ENCODE results near the gene NDUFAF4. TPM values are rescaled to one million over a fixed set of nuclear protein-coding genes. Genes with fewer than 3 reads are reported as not detected.
"Not testable (repeated sequence)": the region's sequence is repeated elsewhere in the genome, so short reads cannot be mapped to it uniquely, and the experiment has no call there.

The NDUFAF4 gene
- total RNA-seq, 1 experiment from 2014 or later = 44.1 TPM

DNA sequence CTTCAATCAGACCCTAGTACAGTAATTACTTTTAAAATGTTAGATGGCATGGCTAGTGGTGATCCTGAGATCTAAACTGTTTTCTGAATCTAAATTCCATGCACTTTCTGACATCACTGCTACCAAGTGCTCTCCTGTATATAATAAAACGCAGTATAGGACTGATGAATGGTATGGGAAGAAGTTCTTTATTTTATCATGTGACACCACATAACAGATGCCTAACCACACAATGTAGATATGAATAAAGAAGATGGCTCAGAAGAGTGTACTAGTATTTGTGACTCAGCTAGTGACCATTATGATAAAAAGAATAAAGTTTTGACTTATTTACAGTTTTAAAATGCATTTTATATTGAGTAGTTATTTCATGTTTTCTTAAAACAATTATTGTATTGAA lies 8.5 kb downstream of the NDUFAF4 start:
- intact Hi-C loops (cut with micrococcal nuclease; ENCODE audit: unreplicated experiment) = no loop called here
- CTCF ChIA-PET = no interaction called here

GRCh38 chr6:96888745-96889144 lies 8.9 kb downstream of the NDUFAF4 start:
- Mint-ChIP-seq H3K4me3 (ENCODE audit: unreplicated experiment) (no peak overlapping the region), H3K9me3 (ENCODE audit: unreplicated experiment) (no peaks in the 10 kb centered on the region), H3K36me3 (ENCODE audit: insufficient read depth, unreplicated experiment) (peaks cover 5% of the 10 kb centered on the region), H3K4me1 (ENCODE audit: low read depth, unreplicated experiment) (no peaks in the 10 kb centered on the region), H3K27ac (ENCODE audit: unreplicated experiment) (no peak overlapping the region), H3K27me3 (ENCODE audit: insufficient read depth, unreplicated experiment) (peaks cover 2% of the 10 kb centered on the region)
- H3K4me3 ChIP-seq (ENCODE audit: low read depth, low read length) = no peak overlapping the region
- CTCF ChIA-PET = no interaction called here
- no peaks in the 10 kb centered on the region for H3K4me1 ChIP-seq
- POLR2A ChIA-PET = no interaction called here
- BruUV-seq (replicated peaks) = no TSS peak
- no peaks in the 10 kb centered on the region for H3K36me3 ChIP-seq (ENCODE audit: control insufficient read depth, insufficient read depth, low read length)
- intact Hi-C loops (cut with micrococcal nuclease; ENCODE audit: unreplicated experiment) = no loop called here
- H3K9me3 ChIP-seq = no peaks in the 10 kb centered on the region
- TF ChIP-seq, protein P1, sequence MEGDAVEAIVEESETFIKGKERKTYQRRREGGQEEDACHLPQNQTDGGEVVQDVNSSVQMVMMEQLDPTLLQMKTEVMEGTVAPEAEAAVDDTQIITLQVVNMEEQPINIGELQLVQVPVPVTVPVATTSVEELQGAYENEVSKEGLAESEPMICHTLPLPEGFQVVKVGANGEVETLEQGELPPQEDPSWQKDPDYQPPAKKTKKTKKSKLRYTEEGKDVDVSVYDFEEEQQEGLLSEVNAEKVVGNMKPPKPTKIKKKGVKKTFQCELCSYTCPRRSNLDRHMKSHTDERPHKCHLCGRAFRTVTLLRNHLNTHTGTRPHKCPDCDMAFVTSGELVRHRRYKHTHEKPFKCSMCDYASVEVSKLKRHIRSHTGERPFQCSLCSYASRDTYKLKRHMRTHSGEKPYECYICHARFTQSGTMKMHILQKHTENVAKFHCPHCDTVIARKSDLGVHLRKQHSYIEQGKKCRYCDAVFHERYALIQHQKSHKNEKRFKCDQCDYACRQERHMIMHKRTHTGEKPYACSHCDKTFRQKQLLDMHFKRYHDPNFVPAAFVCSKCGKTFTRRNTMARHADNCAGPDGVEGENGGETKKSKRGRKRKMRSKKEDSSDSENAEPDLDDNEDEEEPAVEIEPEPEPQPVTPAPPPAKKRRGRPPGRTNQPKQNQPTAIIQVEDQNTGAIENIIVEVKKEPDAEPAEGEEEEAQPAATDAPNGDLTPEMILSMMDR (IDR thresholded peaks at IDR 0.05; ENCODE audit: insufficient read depth in 1 of 2, low read depth in 1 of 2, low read length in 1 of 2, severe bottlenecking in 1 of 2, unreplicated experiment in 1 of 2) = no peak
- no peaks in the 10 kb centered on the region for H3K27me3 ChIP-seq (replicated peaks; ENCODE audit: control insufficient read depth, insufficient read depth, low read length)
- no peak for DNase-seq

More for the DNA sequence above, 8.5 kb downstream of the NDUFAF4 start:
- TF ChIP-seq, protein P1 (IDR thresholded peaks at IDR 0.05; ENCODE audit: insufficient read depth in 1 of 2, low read depth in 1 of 2, low read length in 1 of 2, severe bottlenecking in 1 of 2, unreplicated experiment in 1 of 2) = no peak
- no peaks in the 10 kb centered on the region for H3K4me1 Mint-ChIP-seq (ENCODE audit: low read depth, unreplicated experiment)
- Histone ChIP-seq H3K27me3 (replicated peaks; ENCODE audit: control insufficient read depth, insufficient read depth, low read length) (no peaks in the 10 kb centered on the region), H3K36me3 (ENCODE audit: control insufficient read depth, insufficient read depth, low read length) (no peaks in the 10 kb centered on the region), H3K4me1 (no peaks in the 10 kb centered on the region), H3K9me3 (no peaks in the 10 kb centered on the region), H3K4me3 (ENCODE audit: low read depth, low read length) (no peak overlapping the region)
- H3K27me3 Mint-ChIP-seq (ENCODE audit: insufficient read depth, unreplicated experiment) = no peaks in the 10 kb centered on the region
- H3K27ac Mint-ChIP-seq (ENCODE audit: unreplicated experiment) = no peak overlapping the region
- no peak overlapping the region for H3K4me3 Mint-ChIP-seq (ENCODE audit: unreplicated experiment)
- no TSS peak for BruUV-seq (replicated peaks)
- H3K9me3 Mint-ChIP-seq (ENCODE audit: unreplicated experiment) = no peaks in the 10 kb centered on the region
- H3K36me3 Mint-ChIP-seq (ENCODE audit: insufficient read depth, unreplicated experiment) = peaks cover 5% of the 10 kb centered on the region
- POLR2A ChIA-PET = no interaction called here
- no peak for DNase-seq

DNA sequence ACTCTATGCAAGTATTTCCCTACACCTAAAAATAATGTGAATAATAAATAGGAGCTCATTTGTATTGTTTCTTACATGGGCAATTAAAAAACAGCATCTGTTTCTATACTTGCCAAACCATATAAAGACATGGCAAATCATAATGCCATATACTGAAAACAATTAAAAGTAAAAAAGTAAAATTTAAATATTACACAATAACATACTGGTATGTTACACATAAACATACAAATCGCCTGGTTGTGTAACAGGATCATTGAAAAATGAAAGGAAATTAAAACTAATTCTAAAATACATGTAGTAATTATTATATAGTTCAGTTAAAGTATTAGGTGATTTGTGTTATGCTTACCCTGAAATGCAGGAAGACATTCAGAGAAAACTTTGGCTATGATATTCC lies 11.2 kb downstream of the NDUFAF4 start:
- ChIA-PET CTCF (no interaction called here), POLR2A (no interaction called here)
- H3K27ac Mint-ChIP-seq (ENCODE audit: unreplicated experiment) = no peak overlapping the region
- no peaks in the 10 kb centered on the region for H3K27me3 ChIP-seq (replicated peaks; ENCODE audit: control insufficient read depth, insufficient read depth, low read length)
- peaks cover 2% of the 10 kb centered on the region for H3K27me3 Mint-ChIP-seq (ENCODE audit: insufficient read depth, unreplicated experiment)
- H3K4me1 ChIP-seq = no peaks in the 10 kb centered on the region
- TF ChIP-seq, protein P1 (IDR thresholded peaks at IDR 0.05; ENCODE audit: insufficient read depth in 1 of 2, low read depth in 1 of 2, low read length in 1 of 2, severe bottlenecking in 1 of 2, unreplicated experiment in 1 of 2) = no peak
- peaks cover 3% of the 10 kb centered on the region for H3K36me3 Mint-ChIP-seq (ENCODE audit: insufficient read depth, unreplicated experiment)
- no peaks in the 10 kb centered on the region for H3K9me3 ChIP-seq
- H3K4me3 Mint-ChIP-seq (ENCODE audit: unreplicated experiment) = no peak overlapping the region
- no peak overlapping the region for H3K4me3 ChIP-seq (ENCODE audit: low read depth, low read length)
- H3K9me3 Mint-ChIP-seq (ENCODE audit: unreplicated experiment) = no peaks in the 10 kb centered on the region
- intact Hi-C loops (cut with micrococcal nuclease; ENCODE audit: unreplicated experiment) = no loop called here
- H3K36me3 ChIP-seq (ENCODE audit: control insufficient read depth, insufficient read depth, low read length) = no peaks in the 10 kb centered on the region
- no peaks in the 10 kb centered on the region for H3K4me1 Mint-ChIP-seq (ENCODE audit: low read depth, unreplicated experiment)
- DNase-seq = no peak
- BruUV-seq (replicated peaks) = no TSS peak

DNA sequence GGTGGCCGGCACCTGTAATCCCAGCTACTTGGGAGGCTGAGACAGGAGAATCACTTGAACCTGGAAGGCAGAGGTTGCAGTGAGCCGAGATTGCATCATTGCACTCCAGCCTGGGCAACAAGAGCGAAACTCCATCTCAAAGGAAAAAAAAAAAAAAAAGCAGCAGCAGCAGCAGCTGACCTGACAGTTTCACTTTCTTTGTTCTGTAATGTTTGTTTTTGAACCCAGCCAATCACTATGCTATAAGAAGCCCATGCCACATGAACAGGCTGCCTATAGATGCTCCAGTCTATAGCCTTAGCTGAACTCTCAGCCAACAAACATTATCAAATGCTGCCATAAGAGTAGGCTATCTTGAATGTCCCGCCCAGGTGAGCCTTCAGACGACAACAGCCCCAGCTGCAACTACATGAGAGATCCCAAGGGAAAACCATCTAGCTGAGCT lies 12.5 kb downstream of the NDUFAF4 start:
- H3K4me3 ChIP-seq (ENCODE audit: low read depth, low read length); H3K36me3 Mint-ChIP-seq (ENCODE audit: insufficient read depth, unreplicated experiment); H3K9me3 ChIP-seq; H3K27me3 ChIP-seq (replicated peaks; ENCODE audit: control insufficient read depth, insufficient read depth, low read length); BruUV-seq (replicated peaks); DNase-seq; H3K4me1 ChIP-seq; H3K36me3 ChIP-seq (ENCODE audit: control insufficient read depth, insufficient read depth, low read length); H3K27me3 Mint-ChIP-seq (ENCODE audit: insufficient read depth, unreplicated experiment); H3K4me3 Mint-ChIP-seq (ENCODE audit: unreplicated experiment); H3K9me3 Mint-ChIP-seq (ENCODE audit: unreplicated experiment); H3K4me1 Mint-ChIP-seq (ENCODE audit: low read depth, unreplicated experiment); CTCF ChIA-PET; H3K27ac Mint-ChIP-seq (ENCODE audit: unreplicated experiment); intact Hi-C loops (cut with micrococcal nuclease; ENCODE audit: unreplicated experiment): not testable (repeated sequence)
- POLR2A ChIA-PET = interaction anchor here (0.6 kb wide), 1 partner anchor 13 kb away, joined by 5 read pairs; no protein-coding TSS in a partner anchor
